Posterior cingulate gyrus (tissue), 11 donors: ENCODE measurements around the gene CD200R1.
"Not testable (repeated sequence)": the region's sequence is repeated elsewhere in the genome, so short reads cannot be mapped to it uniquely, and the experiment has no call there.

Source experiments
- DNase-seq, 10 donors: peaks; one replicate each; pipeline versions ENCODE4 v3.0.0 to v3.0.0-alpha.2; 2020 to 2021; ENCODE audit warnings: mixed read lengths in 3 of 10
- intact Hi-C: fragments of 100-400 bp; cut with DNase I; formaldehyde crosslinking; loops from one replicate; pipeline ENCODE4 v1.15.1; 2023

Gene CD200R1

DNA sequence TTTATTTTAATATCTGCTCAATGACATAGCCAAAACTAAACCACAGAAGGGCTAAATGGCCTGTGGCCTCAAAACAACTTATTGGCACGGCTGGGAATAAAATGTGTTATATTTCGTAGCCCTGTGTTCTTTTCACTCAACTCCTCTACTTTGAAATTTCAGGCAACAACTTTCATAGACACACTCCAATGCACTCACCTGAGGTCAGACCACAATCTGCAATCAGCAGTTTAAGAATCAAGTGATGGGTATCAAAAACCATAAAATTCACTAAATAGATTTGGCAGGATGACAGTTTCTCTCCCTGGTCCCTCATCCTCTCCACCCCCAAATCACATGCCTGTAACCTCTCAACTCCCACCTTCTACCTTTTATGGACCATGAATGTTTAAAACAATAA, 2.0 kb upstream of the CD200R1 start:
- intact Hi-C loops: loop anchor here (10.0 kb wide), 1 partner anchor 242 kb away; no protein-coding TSS in a partner anchor
- no peak for DNase-seq

DNA sequence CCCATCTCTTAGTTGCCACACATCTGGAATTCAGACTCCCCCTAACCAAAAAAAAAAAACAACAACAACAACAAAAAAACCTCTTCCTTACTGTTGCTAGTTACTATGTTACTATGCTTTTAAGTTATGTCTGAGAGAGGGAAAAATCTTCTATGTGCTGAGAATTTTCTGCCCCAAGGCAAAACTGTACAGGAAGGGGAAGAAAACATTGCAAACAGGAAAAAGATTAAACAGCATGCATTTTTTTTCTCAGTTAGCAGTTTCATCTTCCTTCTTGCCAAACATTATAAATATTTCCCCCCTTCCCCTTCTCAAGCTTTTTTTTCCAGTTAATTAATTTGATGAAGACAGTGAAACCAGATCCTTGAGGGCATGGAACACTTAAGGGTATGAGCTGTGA, 1.1 kb upstream of the CD200R1 start:
- intact Hi-C loops: loop anchor here (10.0 kb wide), 1 partner anchor 241 kb away; no protein-coding TSS in a partner anchor
- DNase-seq: no peak

DNA sequence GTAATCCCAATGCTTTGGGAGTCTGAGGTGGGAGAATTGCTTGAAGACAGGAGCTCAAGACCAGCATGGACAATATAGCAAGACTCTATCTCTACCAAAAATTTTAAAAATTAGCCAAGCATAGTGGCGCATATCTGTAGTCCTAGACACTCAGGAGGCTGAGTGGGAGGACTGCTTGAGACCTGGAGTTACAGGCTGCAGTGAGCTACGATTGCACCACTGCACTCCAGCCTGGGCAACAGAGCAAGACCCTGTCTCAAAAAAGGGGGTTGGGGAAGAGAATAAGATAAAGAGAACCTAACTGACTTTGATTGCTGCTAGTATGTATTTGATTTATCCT, 755 bp downstream of the CD200R1 start:
- intact Hi-C loops: loop anchor here (10.0 kb wide), 1 partner anchor 239 kb away; no protein-coding TSS in a partner anchor

DNA sequence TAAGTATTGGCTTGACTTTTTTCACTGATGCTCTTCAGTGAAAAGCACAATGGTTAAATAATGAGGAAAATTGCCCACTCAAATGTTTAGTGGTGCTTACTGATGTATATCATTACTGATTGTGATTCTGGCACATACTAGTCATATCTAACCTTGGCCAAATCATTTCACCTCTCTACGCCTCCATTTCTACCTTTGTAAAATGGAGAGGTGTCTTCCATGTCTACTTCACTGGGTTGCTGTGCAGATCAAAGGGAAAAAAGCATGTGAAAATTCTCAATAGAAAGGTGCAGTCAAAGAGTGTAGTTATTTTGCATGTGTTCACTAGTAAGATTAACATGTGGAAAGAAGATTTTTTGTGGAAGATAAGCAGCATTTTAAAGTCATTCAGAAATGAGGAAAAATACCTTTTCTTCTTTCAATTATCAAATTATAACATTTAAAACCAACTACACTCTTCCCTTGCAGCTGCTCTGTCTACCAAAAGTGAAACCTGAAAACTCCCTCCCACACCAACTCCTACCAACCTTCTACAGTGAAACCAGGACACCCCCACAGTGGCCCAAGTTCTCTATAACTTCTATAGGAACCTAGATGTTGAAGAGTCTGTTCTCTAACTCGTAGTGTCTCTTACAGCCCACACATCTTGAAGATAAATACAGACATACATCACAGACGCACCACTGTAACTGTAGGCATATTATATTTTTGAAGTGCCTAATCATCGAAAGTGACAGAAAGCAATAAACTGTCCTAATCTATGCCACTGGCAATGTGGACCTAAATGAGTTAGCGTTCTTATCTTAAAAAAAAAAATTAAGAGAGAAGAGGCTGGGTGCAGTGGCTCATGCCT, 1.4 kb downstream of the CD200R1 start:
- no peak for DNase-seq
- intact Hi-C loops: loop anchor here (10.0 kb wide), 1 partner anchor 239 kb away; no protein-coding TSS in a partner anchor

More for the DNA sequence above, 755 bp downstream of the CD200R1 start:
- no peak for DNase-seq

DNA sequence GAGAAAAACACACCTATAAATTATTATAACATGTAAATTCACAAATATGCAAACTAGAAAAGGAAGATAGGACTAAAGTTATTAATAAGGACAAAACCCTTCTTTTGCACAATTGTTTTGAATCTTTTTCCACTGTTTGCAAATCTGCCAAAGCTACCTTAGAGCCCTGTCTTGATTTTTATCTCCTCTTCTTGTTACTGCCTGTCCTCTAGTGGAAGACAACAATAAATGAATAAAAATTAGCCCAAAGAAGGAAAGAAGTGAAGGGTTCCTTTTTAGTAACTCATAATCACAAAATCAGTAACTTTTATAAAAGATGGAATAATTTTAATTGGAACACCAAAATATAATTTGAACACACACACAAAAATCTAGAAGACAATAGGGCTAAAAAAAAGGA, 2.7 kb downstream of the CD200R1 start:
- intact Hi-C loops: loop anchor here (10.0 kb wide), 1 partner anchor 237 kb away; no protein-coding TSS in a partner anchor
- no peak for DNase-seq

DNA sequence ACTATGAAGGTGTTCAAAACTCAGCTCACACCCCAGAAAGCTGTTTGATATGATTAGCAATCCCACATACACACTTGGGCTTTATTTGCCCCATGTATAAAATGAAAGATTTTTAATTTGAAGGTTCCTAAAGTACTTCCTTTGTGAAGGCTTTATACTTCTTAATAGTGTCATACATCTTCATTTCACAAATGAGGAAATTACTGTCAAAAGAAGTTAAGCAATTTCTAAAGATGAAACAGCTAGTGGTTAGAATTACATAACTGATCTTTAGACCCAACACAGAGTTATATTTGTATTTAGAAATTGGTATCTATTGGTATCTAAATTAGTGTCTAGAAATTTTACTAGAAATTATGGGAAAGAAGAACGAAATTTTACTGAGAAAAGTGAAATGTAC, 7.1 kb downstream of the CD200R1 start:
- intact Hi-C loops: no loop called here
- DNase-seq: no peak

DNA sequence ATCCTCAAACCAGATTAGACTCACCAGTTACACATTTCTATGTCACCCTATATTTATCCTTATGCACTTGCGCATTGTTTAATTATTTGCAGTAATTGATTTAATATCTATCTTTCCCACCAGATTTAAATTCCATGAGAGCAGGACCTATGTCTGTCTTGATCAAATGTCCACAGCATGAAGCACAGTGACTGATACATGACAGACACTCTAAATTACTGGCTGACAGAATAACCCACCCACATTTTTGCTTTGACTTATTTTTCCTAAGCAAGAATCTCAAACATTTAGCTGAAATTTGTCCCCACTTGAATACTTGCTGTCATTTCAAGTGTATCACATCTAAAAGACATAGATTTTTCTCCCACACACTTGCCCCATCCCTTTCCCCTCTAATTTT, 7.5 kb downstream of the CD200R1 start:
- DNase-seq: no peak
- intact Hi-C loops: no loop called here

DNA sequence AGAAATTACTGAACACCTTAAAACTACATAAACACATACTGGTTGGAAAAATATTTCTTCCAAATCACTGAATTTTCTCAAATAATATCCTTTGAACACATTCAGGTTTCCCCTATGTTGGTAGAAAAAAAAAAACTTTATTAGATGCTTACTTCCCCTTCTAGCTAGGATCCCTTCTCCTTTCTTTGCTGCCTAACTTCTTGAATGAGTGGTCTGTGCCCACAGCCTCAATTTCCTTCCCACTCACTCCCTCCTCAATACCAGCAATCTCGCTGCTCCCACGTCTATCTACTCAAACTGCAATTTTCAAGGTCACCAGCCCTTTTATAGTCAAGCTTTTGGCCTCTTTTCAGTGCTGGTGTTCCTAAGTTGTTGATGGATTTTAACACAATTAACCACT, 8.3 kb downstream of the CD200R1 start:
- no peak for DNase-seq
- intact Hi-C loops: no loop called here

DNA sequence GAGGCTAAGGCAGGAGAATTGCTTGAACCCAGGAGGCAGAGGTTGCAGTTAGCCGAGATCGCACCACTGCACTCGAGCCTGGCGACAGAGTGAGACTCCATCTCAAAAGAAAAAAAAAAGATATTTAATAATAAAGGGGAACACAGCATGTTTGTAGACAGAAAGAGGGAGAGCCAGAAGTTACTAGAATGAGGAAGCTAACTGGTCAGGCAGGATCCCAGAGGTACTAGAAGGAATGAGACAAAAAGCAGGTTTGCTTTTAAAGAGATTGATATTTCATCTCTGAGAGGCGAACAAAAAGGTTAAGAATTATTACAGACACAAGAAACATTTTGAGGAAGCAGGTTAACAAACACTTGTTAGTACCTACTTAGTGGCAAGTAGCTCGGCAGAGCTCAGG, 9.2 kb downstream of the CD200R1 start:
- DNase-seq: no peak

DNA sequence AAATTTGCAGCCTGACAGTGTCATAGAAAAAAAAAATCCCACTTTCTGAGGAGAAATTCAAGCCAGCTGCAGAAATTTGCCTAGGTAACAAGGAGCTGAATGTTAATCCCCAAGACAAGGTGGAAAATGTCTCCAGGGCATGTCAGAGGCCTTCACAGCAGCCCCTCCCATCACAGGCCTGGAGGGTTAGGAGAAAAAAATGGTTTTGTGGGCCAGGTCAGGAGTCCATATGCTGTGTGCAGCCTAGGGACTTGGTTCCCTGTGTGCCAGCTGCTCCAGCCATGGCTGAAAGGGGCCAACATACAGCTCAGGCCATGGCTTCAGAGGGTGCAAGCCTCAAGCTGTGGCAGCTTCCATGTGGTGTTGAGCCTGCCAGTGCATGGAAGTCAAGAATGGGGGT, 11.2 kb downstream of the CD200R1 start:
- no peak for DNase-seq
- intact Hi-C loops: no loop called here

More for the DNA sequence above, 9.2 kb downstream of the CD200R1 start:
- intact Hi-C loops: no loop called here

DNA sequence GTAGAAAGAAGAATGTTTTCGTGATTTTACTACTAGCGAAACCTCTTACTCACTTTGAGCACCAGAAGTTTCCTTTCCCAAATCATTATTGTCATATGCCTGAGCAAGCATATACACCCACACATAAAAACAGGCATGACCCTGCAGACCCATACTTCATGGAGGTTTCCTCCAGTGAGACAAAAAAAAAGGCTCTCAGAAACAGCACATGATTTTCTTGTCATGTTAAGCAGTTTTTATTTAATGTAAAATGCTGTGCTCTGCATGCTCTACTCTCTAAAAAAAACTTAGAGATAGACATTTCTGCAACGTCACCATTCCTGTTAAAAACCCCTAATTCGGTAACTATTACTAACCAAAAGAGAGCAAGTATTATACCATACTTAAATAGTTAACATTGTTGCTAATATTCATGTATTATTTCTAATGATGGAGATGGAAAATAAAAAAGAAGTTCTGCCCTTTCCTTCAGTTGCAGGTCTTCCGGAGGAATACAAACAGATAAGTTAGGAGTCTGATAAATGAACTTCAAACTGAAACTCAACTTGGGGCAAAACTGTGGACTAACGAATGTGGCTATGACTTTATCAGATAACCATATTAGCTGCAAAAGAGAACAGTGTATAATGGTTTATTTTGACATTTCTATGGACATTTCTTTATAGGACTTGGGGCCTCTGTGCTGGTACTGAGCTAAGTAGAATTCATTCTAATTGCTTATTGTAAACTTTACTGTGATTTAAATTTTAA, 15.9 kb downstream of the CD200R1 start:
- intact Hi-C loops: no loop called here
- no peak for DNase-seq

DNA sequence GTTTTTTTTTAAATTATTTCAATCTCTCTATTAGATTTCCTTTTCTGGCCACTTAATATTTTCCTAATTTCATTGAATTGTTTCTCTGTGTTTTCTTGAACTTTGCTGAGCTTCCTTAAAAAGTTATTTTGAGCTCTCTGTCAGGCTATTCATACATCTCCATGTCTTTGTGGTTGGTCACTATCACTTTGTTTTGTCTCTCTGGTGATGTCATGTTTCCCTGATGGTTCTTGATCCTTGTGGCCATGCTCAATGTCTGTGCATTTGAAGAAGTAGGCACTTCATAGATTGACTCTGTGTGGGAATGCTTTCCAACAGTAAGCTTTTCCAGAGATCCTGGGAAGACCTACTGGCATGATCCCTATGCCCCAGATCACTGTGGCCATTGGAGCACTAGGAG, 18.6 kb downstream of the CD200R1 start:
- intact Hi-C loops: no loop called here
- DNase-seq: no peak

DNA sequence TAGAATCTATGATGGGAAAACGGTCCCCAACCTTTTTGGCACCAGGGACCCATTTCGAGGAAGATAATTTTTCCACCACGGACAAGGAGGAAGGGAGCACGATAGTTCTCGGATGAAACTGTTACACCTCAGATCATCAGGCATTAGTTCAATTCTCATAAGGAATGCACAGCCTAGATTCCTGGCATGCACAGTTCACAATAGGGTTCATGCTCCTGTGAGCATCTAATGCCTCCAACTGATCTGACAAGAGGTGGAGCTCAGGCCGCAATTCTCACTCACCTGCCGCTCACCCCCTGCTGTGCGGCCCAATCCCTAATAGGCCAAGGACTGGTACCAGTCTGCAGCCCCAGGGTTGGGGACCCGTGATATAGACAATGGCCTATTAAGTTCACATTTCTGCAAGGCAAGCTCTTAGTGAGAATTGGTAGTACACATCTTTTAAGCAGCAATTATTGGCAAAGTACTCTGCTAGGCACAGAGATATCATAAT, 26.5 kb downstream of the CD200R1 start:
- peak in 2 of 10 donors; percentile 39 to 42 for DNase-seq
- intact Hi-C loops: no loop called here

DNA sequence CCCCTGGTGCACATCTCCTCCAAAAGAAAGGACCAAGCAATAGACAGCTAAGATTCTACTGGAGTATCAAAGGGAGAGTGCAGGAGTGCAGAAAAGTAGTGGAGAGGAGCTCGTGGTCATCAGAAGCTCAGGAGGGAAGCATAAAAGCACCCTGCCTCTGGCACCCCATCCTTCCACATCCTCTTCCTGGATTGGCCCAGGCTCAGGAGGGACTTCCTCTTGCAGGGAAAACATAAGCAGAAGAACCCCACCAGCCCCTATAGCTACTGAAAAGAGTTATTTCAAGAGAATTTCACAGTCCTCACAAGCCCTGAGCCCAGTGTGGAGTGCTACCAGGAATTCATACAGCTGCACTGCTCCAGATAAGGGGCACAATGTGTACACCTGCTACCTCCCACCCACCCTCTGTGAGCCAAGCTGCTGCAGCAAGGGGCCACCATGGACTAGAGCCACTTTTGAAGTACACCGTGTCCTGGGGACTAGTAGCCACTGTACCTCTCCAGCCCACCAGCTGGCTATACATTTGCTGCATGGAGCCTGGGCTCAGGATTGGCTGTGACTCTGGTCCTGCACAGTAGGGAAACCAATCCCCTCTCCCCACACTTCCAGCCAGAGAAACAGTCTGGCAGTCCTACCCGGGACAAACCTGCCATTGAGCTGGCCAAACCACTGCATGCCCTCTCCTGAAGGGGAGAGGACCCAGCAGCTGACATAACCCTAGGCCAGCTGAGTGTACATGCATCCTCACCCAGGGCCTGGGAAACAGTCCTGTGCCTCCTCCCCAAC, 43.0 kb downstream of the CD200R1 start:
- DNase-seq: peak in 2 of 10 donors; percentile 45 to 50
- intact Hi-C loops: no loop called here

DNA sequence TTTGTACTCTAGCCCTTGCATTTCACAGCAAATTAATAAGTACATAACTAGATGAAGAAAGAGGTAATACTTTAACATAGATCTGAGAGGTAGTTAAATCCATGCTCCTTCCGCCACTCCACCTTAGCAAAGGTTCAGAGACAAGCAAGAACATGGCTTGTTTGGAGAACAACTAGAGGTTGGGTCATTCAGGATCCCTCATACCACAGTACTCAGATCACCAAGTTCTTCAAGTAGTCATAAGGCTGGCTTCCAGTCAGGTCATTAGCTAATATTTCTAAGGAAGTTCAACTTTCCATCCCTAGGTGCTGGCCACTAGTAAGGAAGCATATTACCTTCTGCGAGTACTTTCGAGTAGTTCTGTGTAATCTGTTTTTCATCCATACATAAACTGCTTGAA, 44.1 kb downstream of the CD200R1 start:
- no peak for DNase-seq
- intact Hi-C loops: no loop called here

DNA sequence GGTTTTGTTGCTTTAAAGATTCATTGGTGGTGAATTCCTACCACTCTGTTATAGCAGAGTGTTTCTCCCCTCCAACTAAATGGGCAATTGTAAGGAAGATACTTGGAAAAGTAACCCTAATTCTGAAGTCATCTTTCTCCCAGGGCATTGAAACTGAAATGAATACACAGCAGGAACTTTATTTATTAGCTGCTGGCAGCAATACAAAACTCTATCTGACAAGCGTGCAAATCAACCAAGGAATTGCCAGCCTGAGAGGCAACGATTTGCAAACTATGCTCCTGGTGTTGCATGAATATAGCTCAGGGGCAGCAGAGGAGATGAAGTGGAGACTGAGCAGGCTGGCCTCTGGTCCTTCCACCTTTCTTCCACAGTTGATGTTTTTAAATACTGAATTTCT, 48.9 kb downstream of the CD200R1 start:
- intact Hi-C loops: no loop called here
- peak in 1 of 10 donors; percentile 6 for DNase-seq

DNA sequence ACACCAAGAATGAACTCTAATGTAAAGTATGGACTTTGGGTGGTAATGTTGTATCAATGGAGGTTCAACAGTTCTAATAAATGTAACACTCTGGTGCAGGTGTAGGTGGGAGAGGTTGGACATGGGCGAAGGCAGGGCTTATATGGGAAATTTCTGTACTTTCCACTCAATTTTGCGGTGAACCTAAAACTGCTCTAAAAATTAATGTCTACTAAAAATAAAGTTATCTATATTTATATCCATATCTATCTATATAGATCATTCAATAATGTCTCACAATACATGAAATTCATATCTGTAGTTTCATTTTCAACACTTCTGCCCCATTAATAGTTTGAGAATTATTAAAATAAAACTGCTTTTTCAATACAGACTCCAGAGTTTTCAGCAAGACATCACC, 49.3 kb downstream of the CD200R1 start:
- intact Hi-C loops: no loop called here
- DNase-seq: no peak

DNA sequence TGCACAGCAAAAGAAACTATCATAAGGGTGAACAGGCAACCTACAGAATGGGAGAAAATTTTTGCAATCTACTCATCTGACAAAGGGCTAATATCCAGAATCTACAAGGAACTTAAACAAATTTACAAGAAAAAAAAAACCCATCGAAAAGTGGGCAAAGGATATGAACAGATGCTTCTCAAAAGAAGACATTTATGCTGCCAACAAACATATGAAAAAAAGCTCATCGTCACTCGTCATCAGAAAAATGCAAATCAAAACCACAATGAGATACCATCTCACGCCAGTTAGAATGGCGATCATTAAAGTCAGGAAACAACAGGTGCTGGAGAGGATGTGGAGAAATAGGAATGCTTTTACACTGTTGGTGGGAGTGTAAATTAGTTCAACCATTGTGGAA, 55.4 kb downstream of the CD200R1 start:
- intact Hi-C loops, DNase-seq: not testable (repeated sequence)

DNA sequence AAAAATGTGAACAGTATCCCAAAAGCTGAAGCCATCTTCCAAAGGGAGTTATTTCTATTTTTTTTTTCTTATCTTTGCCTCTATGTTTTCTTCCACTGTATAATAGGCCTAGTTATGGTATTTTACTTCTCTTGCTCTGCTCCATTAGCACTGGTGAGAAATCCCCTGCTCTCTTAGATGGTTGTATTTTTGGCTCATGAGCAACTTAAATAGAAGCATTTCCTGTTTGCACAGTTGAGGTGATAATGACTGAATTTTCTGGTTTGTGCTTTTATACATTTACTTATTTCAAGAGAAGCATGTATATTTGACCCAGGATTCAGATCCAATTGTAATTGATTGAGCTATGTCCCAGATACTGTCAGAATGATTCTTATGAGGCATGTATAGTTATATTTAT, 66.7 kb downstream of the CD200R1 start:
- intact Hi-C loops: no loop called here
- no peak for DNase-seq

DNA sequence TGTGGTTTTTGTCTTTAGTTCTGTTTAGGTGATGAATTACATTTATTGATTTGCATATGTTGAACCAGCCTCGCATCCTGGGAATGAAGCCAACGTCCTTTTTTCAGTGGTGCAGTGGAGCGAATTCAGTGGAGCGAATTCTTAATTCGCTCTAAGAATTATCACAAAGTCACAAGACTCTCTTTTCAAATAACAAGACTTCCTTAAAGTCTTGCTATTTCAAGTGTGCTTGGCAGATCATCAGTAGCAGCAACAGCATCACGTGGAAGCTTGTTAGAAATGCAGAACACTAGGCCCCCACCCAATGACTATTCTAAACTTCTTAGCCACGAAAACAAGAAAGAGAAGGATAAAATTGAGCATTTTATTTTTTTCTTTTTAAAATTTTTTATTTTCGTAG, 70.1 kb downstream of the CD200R1 start:
- intact Hi-C loops: no loop called here
- no peak for DNase-seq

DNA sequence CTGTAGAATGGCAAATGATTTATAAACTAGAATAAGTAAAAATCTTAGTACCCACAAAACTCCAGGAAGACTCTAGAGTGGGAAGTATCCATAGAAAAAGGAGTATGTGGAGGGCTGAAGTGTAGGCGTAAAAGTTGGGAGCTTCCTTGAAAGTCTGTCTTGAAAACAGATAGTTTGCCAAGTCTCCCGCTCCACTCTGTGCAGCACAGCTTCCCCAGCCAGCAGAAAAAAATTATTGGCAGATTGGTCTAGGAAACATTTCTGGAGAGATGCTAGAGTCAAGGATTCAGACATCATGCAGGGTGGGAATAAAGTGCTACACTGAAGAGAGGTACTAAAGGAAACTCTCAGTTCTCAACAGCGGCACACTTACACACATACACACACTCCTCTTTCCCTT, 74.8 kb downstream of the CD200R1 start:
- peak in 1 of 10 donors; percentile 82 for DNase-seq
- intact Hi-C loops: no loop called here
